Measurements from ENCODE around the gene OR7C1.
"Not testable (repeated sequence)": the region's sequence is repeated elsewhere in the genome, so short reads cannot be mapped to it uniquely, and the experiment has no call there.

OR7C1 gene

DNA sequence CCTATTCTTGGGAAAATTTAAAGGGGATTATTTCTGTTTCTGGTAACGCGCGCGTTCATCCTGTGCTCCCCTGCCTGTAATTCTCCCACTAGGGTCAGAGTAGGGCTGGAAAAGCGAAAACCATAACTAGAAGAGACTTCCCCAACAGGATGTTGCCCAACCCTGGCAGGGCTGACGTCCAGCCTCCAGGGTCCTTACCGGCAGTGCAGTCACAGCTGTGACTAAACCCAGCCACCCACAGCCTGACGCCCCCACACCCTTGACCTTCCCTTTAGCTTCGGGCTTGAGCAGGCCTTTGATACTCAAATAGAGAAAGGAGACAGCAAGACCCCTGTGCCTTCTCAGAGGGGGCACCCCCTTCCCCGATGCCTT is 50.3 kb downstream of the OR7C1 start:
- not testable (repeated sequence) for DNase-seq (ENCODE audit: low spot score)

DNA sequence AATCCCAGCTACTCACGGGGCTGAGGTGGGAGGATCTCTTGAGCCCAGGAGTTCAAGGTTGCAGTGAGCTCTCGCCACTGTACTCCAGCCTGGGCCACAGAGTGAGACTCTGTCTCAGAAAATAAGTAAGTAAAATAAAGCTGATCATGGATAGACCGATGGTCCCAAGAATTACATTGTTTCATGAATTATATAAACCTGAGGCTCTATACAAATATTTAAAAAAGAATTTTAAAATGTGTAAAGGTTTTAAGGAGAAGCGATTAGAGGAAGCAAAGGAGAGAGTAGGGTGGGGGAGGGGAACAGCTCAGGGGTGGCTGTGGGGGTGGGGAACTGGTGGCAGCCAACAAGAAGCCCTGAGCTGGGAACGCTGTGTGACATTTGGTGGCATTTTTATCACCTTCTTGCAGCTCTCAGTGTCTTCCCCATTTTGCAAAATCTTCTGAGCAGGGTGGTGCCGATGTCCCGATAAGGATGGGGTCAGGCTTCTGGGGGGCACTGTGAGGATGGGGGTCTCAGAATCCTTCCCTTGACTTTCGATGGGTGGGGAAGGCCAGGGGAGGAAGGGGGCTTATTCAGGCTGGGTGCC is 51.5 kb downstream of the OR7C1 start:
- not testable (repeated sequence) for DNase-seq (ENCODE audit: low spot score)

DNA sequence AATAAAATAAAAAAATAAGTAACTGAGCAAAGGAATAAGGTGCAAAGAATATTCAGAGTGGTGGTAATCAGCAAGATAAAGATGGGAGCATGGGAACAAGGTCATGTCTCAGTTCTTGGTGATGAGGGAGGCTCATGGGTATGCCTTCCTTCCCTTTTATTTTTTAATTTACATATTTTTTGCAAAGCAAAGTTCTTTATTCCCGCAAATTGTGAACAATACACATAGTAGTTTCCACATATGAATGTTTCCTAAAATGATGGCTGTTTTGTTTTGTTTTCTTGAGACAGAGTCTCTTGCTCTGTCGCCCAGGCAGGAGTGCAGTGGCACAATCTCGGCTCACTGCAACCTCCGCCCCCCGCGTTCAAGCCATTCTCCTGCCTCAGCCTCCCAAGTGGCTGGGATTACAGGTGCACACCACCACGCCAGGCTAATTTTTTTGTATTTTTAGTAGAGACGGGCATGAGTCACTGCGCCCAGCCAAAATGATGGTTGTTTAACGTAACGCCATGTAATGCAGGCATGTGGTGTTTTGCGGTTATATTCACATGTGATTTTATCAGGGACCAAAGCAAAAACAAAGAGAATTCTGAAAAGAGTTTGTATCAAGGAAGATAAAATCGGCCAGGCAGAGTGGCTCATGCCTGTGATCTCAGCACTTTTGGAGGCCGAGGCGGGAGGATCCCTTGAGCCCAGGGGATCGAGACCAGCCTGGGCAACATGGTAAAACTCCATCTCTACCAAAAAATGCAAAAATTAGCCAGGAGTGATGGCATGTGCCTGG is 52.2 kb downstream of the OR7C1 start:
- DNase-seq (ENCODE audit: low spot score) = no peak

GRCh38 chr19:14781713-14782536 is 53.1 kb downstream of the OR7C1 start:
- DNase-seq (ENCODE audit: low spot score) = not testable (repeated sequence)

- not testable (repeated sequence) for DNase-seq (ENCODE audit: low spot score)
These were observed 54.3 kb downstream of the OR7C1 start for GRCh38 chr19:14780622-14781225.

DNA sequence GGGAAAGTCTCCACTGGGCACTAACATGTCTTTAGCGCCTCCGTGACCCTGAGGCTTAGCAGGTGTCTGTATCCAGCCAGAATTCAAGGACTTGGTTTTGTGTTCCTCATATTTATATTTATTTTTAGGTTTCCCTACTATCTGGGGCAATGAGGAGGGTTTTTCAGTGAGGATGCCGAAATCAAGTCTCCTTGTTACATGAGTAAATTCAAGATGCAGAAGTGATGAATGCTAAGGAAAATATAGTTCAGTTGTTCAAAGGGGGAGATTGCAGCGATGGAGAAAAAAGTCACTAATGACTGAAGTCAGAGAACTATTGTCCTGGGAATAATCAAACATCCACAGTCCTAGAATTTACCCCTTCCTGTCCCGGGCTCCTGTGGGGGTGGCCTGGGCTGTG is 55.8 kb downstream of the OR7C1 start:
- no peak for DNase-seq (ENCODE audit: low spot score)

GRCh38 chr19:14778110-14778845 is 56.7 kb downstream of the OR7C1 start, which contains the start of gene ADGRE2:
ADGRE2 (minus strand) TSS chr19:14778560; CDS start chr19:14776756, 1,804 bp downstream.
- DNase-seq (ENCODE audit: low spot score) = not testable (repeated sequence)

- not testable (repeated sequence) for DNase-seq (ENCODE audit: low spot score)
These were observed 57.3 kb downstream of the OR7C1 start for GRCh38 chr19:14777645-14778044.

GRCh38 chr19:14775869-14776586 is 59.0 kb downstream of the OR7C1 start:
- DNase-seq (ENCODE audit: low spot score) = no peak

GRCh38 chr19:14775326-14775725 is 59.7 kb downstream of the OR7C1 start:
- not testable (repeated sequence) for DNase-seq (ENCODE audit: low spot score)

DNA sequence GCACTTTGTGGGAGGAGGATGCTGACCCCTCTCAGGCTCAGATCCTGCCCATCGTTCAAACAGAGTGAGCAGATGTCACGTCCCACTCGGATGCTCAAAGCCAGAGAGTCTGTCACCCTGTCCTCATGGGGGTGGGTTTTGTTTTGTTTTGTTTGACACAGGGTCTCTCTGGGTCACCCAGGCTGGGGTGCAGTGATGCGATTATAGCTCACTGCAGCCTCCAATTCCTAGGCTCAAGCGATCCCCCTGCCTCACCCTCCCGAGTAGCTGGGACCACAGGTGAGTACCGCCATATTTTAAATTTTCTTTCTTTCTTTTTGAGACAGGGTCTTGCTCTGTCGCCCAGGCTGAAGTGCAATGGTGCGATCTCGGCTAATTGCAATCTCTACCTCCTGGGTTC is 60.6 kb downstream of the OR7C1 start:
- DNase-seq (ENCODE audit: low spot score) = no peak

GRCh38 chr19:14773722-14774121 is 61.3 kb downstream of the OR7C1 start:
- not testable (repeated sequence) for DNase-seq (ENCODE audit: low spot score)

- no peak for DNase-seq (ENCODE audit: low spot score)
These were observed 62.0 kb downstream of the OR7C1 start for GRCh38 chr19:14772995-14773394.

- DNase-seq (ENCODE audit: low spot score) = no peak
These were observed 62.5 kb downstream of the OR7C1 start for GRCh38 chr19:14772467-14772866.

DNA sequence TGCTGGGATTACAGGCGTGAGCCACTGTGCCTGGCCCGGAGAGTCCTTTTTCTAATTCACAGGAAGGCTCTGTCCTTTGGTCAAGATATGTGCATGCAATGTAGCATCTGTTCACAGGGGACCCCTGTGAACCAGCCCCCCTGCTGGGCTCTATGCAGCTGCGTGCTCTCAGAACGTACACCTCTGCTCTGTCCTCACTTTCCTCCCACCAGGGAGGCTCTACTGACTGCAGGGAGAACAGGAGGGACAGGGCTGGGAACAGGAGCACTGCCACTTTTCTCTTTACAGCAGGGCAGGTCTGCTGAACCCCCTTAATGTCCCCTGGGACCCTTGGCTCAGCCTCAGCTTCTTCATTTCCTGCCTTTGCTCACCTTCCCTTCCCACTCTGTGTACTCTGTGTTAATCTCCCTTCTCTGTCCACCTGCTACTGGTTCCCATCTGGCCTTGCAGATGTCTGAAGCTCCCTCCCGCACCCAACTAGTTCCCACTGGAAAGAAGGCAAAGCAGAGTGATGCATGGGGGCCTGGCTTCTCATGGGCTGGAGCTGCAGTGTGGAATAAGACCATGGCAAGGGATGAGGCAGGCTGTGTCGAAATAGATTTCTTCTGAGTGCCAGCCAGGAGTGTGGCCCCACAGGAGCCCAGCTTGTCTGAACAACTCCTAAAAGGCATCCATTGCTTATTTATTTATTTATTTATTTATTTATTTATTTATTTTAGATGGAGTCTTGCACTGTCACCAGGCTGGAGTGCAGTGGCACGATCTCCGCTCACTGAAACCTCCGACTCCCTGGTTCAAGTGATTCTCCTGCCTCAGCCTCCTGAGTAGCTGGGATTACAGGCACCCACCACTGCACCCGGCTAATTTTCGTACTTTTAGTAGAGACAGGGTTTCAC is 63.8 kb downstream of the OR7C1 start:
- no peak for DNase-seq (ENCODE audit: low spot score)

DNA sequence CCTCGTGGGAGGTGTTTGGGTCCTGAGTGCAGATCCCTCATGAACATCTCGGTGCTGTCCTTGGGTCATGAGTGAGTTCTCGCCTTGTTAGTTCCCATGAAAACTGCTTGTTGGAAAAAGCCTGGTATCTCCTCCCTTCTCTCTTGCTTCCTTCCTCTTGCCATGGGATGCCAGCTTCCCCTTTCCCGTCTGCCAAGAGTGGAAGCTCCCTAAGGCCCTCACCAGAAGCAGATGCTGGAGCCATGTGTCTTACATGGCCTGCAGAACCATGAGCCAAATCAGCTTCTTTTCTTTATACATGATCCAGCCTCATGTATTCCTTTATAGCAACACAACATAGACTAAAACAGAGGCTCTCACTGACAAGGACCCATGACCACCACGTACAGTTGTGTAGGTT is 64.8 kb downstream of the OR7C1 start:
- no peak for DNase-seq (ENCODE audit: low spot score)

- DNase-seq (ENCODE audit: low spot score) = no peak
These were observed 65.8 kb downstream of the OR7C1 start for GRCh38 chr19:14769201-14769600.

DNA sequence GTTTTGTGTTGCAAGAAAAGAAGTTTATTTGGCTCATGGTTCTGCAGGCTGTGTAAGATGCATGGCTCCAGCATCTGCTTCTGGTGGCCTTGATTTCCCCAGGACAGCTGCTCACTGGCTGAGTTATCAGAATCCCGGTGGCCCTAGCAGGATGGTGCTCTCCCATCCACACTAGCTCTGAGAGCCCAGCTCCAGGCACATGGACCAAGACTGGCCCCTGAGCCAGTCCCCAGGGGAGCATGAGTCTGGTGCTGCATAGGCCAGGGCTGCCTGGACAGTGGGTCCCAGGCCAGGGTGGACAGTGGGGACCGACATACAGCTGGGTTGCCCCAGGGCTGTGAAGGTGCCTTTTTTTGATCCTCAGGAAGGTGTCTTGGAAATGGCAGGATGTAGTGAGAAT is 67.0 kb downstream of the OR7C1 start:
- DNase-seq (ENCODE audit: low spot score) = no peak

- no peak for DNase-seq (ENCODE audit: low spot score)
These were observed 67.5 kb downstream of the OR7C1 start for GRCh38 chr19:14767466-14767971.

GRCh38 chr19:14765841-14766240 is 69.1 kb downstream of the OR7C1 start:
- DNase-seq (ENCODE audit: low spot score) = not testable (repeated sequence)
